HL-60 (cell line): Measurements from ENCODE around the gene MDC1.

Experiments used
- DNase-seq, 2 experiments: peaks; one replicate each; pipeline ENCODE4 v3.0.0-alpha.2; 2010 to 2020; ENCODE audit warnings: low read depth in 1 of 2, low spot score in 1 of 2
- H3K27ac ChIP-seq: fragments of 250-450 bp; sonication (Bioruptor Pico); replicated peaks from 2 replicates; pipeline ENCODE4 v1.5.1; 2020; ENCODE audit warnings: mild to moderate bottlenecking, moderate library complexity
- H3K27me3 ChIP-seq: fragments of 250-450 bp; sonication (Bioruptor Pico); 2 replicates; pipeline ENCODE4 v1.5.1; 2021; ENCODE audit warnings: mild to moderate bottlenecking, moderate library complexity; ENCODE audit not compliant: insufficient read depth, poor library complexity, severe bottlenecking
- H3K4me3 ChIP-seq: replicated peaks from 2 replicates; pipeline ENCODE4 v1.5.1; 2011; ENCODE audit warnings: mild to moderate bottlenecking, control low read depth, low read length; ENCODE audit not compliant: insufficient read depth
- CTCF ChIP-seq: IDR thresholded peaks from one replicate; pipeline ENCODE4 v1.5.1; 2011; ENCODE audit warnings: low read length, control low read depth, inconsistent platforms; ENCODE audit not compliant: insufficient read depth
- GABPA ChIP-seq: IDR thresholded peaks from 2 replicates; pipeline ENCODE4 v1.6.1; 2012; ENCODE audit warnings: low read depth
- POLR2AphosphoS5 ChIP-seq: IDR thresholded peaks from 2 replicates; pipeline ENCODE4 v1.6.1; 2012; ENCODE audit warnings: low read depth
- REST ChIP-seq: IDR thresholded peaks from 2 replicates; pipeline ENCODE4 v1.6.1; 2012; ENCODE audit warnings: low read depth; ENCODE audit not compliant: insufficient replicate concordance
- SPI1 ChIP-seq: IDR thresholded peaks from 2 replicates; pipeline ENCODE4 v1.6.1; 2012; ENCODE audit warnings: low read depth, mild to moderate bottlenecking, borderline replicate concordance

MDC1 gene

GRCh38 chr6:30749554-30750378, 32.7 kb upstream of the MDC1 start:
- DNase-seq = no peak
- Histone ChIP-seq H3K4me3 (no peak overlapping the region), H3K27me3 (peaks cover 5% of the 10 kb centered on the region), H3K27ac (no peak overlapping the region)
- TF ChIP-seq CTCF = no peak
- TF ChIP-seq SPI1 = no peak
- no peak for TF ChIP-seq GABPA
- TF ChIP-seq POLR2AphosphoS5 = no peak
- no peak for TF ChIP-seq REST

- Histone ChIP-seq H3K4me3 (no peak overlapping the region), H3K27me3 (peaks cover 5% of the 10 kb centered on the region), H3K27ac (no peak overlapping the region)
- no peak for TF ChIP-seq CTCF
- TF ChIP-seq SPI1 = no peak
- no peak for TF ChIP-seq POLR2AphosphoS5
- TF ChIP-seq REST = no peak
- TF ChIP-seq GABPA = no peak
- DNase-seq = no peak
Measured at GRCh38 chr6:30748851-30749540, 31.9 kb upstream of the MDC1 start.

GRCh38 chr6:30747902-30748769, 31.1 kb upstream of the MDC1 start:
- no peak for TF ChIP-seq SPI1
- no peak for TF ChIP-seq GABPA
- no peak for TF ChIP-seq POLR2AphosphoS5
- TF ChIP-seq REST = no peak
- TF ChIP-seq CTCF = no peak
- no peak overlapping the region for H3K4me3 ChIP-seq
- H3K27ac ChIP-seq = no peak overlapping the region
- no peak for DNase-seq
- peaks cover 5% of the 10 kb centered on the region for H3K27me3 ChIP-seq
